Erythroblast (primary cell): ENCODE results near the gene DSCAM.
"Not testable (repeated sequence)": the region's sequence is repeated elsewhere in the genome, so short reads cannot be mapped to it uniquely, and the experiment has no call there.

Experiments
- GATA1 ChIP-seq: IDR thresholded peaks from 2 replicates; pipeline ENCODE4 v1.6.1; 2011; ENCODE audit warnings: low read depth, mild to moderate bottlenecking, control low read depth, low read length, moderate library complexity
- POLR2A ChIP-seq: IDR thresholded peaks from 2 replicates; pipeline ENCODE4 v1.6.1; 2011; ENCODE audit warnings: mild to moderate bottlenecking, low read length

DNA sequence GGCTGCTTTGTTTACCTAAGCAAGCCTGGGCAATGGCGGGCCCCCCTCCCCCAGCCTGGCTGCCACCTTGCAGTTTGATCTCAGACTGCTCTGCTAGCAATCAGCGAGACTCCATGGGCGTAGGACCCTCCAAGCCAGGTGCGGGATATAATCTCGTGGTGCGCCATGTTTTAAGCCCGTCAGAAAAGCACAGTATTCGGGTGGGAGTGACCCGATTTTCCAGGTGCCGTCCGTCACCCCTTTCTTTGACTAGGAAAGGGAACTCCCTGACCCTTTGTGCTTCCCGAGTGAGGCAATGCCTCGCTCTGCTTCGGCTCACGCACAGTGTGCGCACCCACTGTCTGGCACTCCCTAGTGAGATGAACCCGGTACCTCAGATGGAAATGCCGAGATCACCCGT lies 818.6 kb downstream of the DSCAM start:
- not testable (repeated sequence) for TF ChIP-seq POLR2A, GATA1
